UCSD-AML1 (cell line): ENCODE measurements around the gene CFAP61.

ENCODE experiments used
- DNase-seq: peaks from one replicate; lab custom pipeline; 2025; ENCODE audit not compliant: unreplicated experiment; lab: John Stamatoyannopoulos, UW

Gene CFAP61

GRCh38 chr20:20265210-20265609 lies 212.9 kb downstream of the CFAP61 start:
- DNase-seq, result no peak

- DNase-seq, result no peak
Measured at GRCh38 chr20:20266552-20266951, 214.2 kb downstream of the CFAP61 start.

- DNase-seq, result no peak
Measured at GRCh38 chr20:20267685-20268370, 215.5 kb downstream of the CFAP61 start.

- DNase-seq, result no peak
Measured at GRCh38 chr20:20271271-20271670, 218.9 kb downstream of the CFAP61 start.

- DNase-seq, result no peak
Measured at GRCh38 chr20:20272686-20273085, 220.4 kb downstream of the CFAP61 start.

GRCh38 chr20:20273286-20273685 lies 221.0 kb downstream of the CFAP61 start:
- no peak for DNase-seq

- DNase-seq, result no peak
Measured at GRCh38 chr20:20274821-20275220, 222.5 kb downstream of the CFAP61 start.

GRCh38 chr20:20275636-20276035 lies 223.3 kb downstream of the CFAP61 start:
- no peak for DNase-seq

- no peak for DNase-seq
Measured at GRCh38 chr20:20276811-20277530, 224.6 kb downstream of the CFAP61 start.

GRCh38 chr20:20277894-20278335 lies 225.6 kb downstream of the CFAP61 start:
- DNase-seq, result no peak

GRCh38 chr20:20286061-20286460 lies 233.7 kb downstream of the CFAP61 start:
- no peak for DNase-seq

- DNase-seq, result no peak
Measured at GRCh38 chr20:20289331-20289730, 237.0 kb downstream of the CFAP61 start.

- DNase-seq, result no peak
Measured at GRCh38 chr20:20292472-20292871, 240.1 kb downstream of the CFAP61 start.

GRCh38 chr20:20293141-20293540 lies 240.8 kb downstream of the CFAP61 start:
- DNase-seq, result no peak

- DNase-seq, result no peak
Measured at GRCh38 chr20:20293691-20294385, 241.5 kb downstream of the CFAP61 start.

- no peak for DNase-seq
Measured at GRCh38 chr20:20295621-20296498, 243.5 kb downstream of the CFAP61 start.

GRCh38 chr20:20297181-20297580 lies 244.8 kb downstream of the CFAP61 start:
- no peak for DNase-seq

- DNase-seq, result no peak
Measured at GRCh38 chr20:20297752-20298151, 245.4 kb downstream of the CFAP61 start.

GRCh38 chr20:20299904-20300303 lies 247.6 kb downstream of the CFAP61 start:
- no peak for DNase-seq

GRCh38 chr20:20303320-20303719 lies 251.0 kb downstream of the CFAP61 start:
- no peak for DNase-seq

GRCh38 chr20:20303742-20304141 lies 251.4 kb downstream of the CFAP61 start:
- DNase-seq, result no peak
